ENCODE data around the gene SNX5.

- no peak for TF ChIP-seq POLR2A (IDR thresholded peaks at IDR 0.05)
- no peak for TF ChIP-seq CTCF (IDR thresholded peaks at IDR 0.05)
Measured at GRCh38 chr20:17910828-17911294, 57.7 kb downstream of the SNX5 start.

Measured in prostate gland (tissue), 2 donors.